Measurements from ENCODE around the gene RBM43. TPM values are rescaled to one million over a fixed set of nuclear protein-coding genes. Genes with fewer than 3 reads are reported as not detected.

Gene RBM43
- polyA plus RNA-seq, 1 donor (not counting 4 experiments of a cell fraction or from before 2014, with no cell fraction given): 2.7 TPM

GRCh38 chr2:151207100-151207499 lies 54.6 kb downstream of the RBM43 start:
- FAIRE-seq (no peak), DNase-seq (ENCODE audit: low read depth, low spot score) (no peak)
- Histone ChIP-seq H3K4me1 (ENCODE audit: control insufficient read depth, extremely low read depth, insufficient read depth, low read length) (no peaks in the 10 kb centered on the region), H3K36me3 (ENCODE audit: control insufficient read depth in 2 of 2, extremely low read depth in 1 of 2, insufficient read depth in 2 of 2, low read length in 2 of 2) (no peaks in the 10 kb centered on the region), H4K20me1 (ENCODE audit: control insufficient read depth, extremely low read depth, insufficient read depth, low read length) (no peaks in the 10 kb centered on the region), H3K4me2 (ENCODE audit: control insufficient read depth, extremely low read depth, insufficient read depth, low read depth, low read length) (no peak overlapping the region), H3K9me3 (ENCODE audit: control insufficient read depth, low read depth, low read length) (no peaks in the 10 kb centered on the region), H3K27me3 (ENCODE audit: control insufficient read depth, extremely low read depth, insufficient read depth, low read length) (no peaks in the 10 kb centered on the region), H3K27ac (ENCODE audit: control insufficient read depth, insufficient read depth, low read length) (no peak overlapping the region), H3K9ac (ENCODE audit: control insufficient read depth, extremely low read depth, insufficient read depth, low read length) (no peak overlapping the region), H3K4me3 (ENCODE audit: control insufficient read depth in 2 of 3, extremely low read depth in 1 of 3, insufficient read depth in 2 of 3, low read depth in 1 of 3, low read length in 3 of 3) (no peak overlapping the region), H2AFZ (ENCODE audit: control insufficient read depth, low read length) (no peak overlapping the region), H3K9me1 (ENCODE audit: control insufficient read depth, extremely low read depth, insufficient read depth, low read length) (no peaks in the 10 kb centered on the region), H3K79me2 (ENCODE audit: control insufficient read depth, insufficient read depth, low read length) (no peaks in the 10 kb centered on the region)
- dilution Hi-C loops (cut with MboI; ENCODE audit: extremely low pct_ligation_motif_present, low sequenced_read_pairs): no loop called here
- no peak for TF ChIP-seq EZH2 (IDR thresholded peaks at IDR 0.05; ENCODE audit: low read length)
- no peak for TF ChIP-seq CTCF (optimal IDR thresholded peaks at IDR 0.05 in 1 of 3, IDR thresholded peaks at IDR 0.05 in 1 of 3, conservative IDR thresholded peaks at IDR 0.05 in 1 of 3; ENCODE audit: extremely low read depth in 1 of 3, insufficient read depth in 2 of 3, low read length in 3 of 3)

- dilution Hi-C loops (cut with MboI; ENCODE audit: extremely low pct_ligation_motif_present, low sequenced_read_pairs): no loop called here
- DNase-seq (ENCODE audit: low read depth, low spot score) (no peak), FAIRE-seq (no peak)
- H3K36me3 ChIP-seq (ENCODE audit: control insufficient read depth in 2 of 2, extremely low read depth in 1 of 2, insufficient read depth in 2 of 2, low read length in 2 of 2): no peaks in the 10 kb centered on the region
- no peak overlapping the region for H2AFZ ChIP-seq (ENCODE audit: control insufficient read depth, low read length)
- TF ChIP-seq EZH2 (IDR thresholded peaks at IDR 0.05; ENCODE audit: low read length): no peak
- TF ChIP-seq CTCF (optimal IDR thresholded peaks at IDR 0.05 in 1 of 3, IDR thresholded peaks at IDR 0.05 in 1 of 3, conservative IDR thresholded peaks at IDR 0.05 in 1 of 3; ENCODE audit: extremely low read depth in 1 of 3, insufficient read depth in 2 of 3, low read length in 3 of 3): no peak
- H3K4me3 ChIP-seq (ENCODE audit: control insufficient read depth in 2 of 3, extremely low read depth in 1 of 3, insufficient read depth in 2 of 3, low read depth in 1 of 3, low read length in 3 of 3): no peak overlapping the region
- no peaks in the 10 kb centered on the region for H3K9me3 ChIP-seq (ENCODE audit: control insufficient read depth, low read depth, low read length)
- H3K9me1 ChIP-seq (ENCODE audit: control insufficient read depth, extremely low read depth, insufficient read depth, low read length): no peaks in the 10 kb centered on the region
- H3K27ac ChIP-seq (ENCODE audit: control insufficient read depth, insufficient read depth, low read length): no peak overlapping the region
- H4K20me1 ChIP-seq (ENCODE audit: control insufficient read depth, extremely low read depth, insufficient read depth, low read length): no peaks in the 10 kb centered on the region
- no peak overlapping the region for H3K4me2 ChIP-seq (ENCODE audit: control insufficient read depth, extremely low read depth, insufficient read depth, low read depth, low read length)
- no peak overlapping the region for H3K9ac ChIP-seq (ENCODE audit: control insufficient read depth, extremely low read depth, insufficient read depth, low read length)
- no peaks in the 10 kb centered on the region for H3K4me1 ChIP-seq (ENCODE audit: control insufficient read depth, extremely low read depth, insufficient read depth, low read length)
- no peaks in the 10 kb centered on the region for H3K79me2 ChIP-seq (ENCODE audit: control insufficient read depth, insufficient read depth, low read length)
- H3K27me3 ChIP-seq (ENCODE audit: control insufficient read depth, extremely low read depth, insufficient read depth, low read length): no peaks in the 10 kb centered on the region
Observed at GRCh38 chr2:151206446-151206968, 55.2 kb downstream of the RBM43 start.
